Caco-2 (cell line): ENCODE data around the gene SLC10A7. TPM values are rescaled to one million over a fixed set of nuclear protein-coding genes. Genes with fewer than 3 reads are reported as not detected.

Experiments used
- BruUV-seq: library from RNA; stranded (reverse); fragments of 400-500 nt; replicated peaks from 2 replicates; lab custom pipeline; 2021; lab: Mats Ljungman, UMichigan
- CTCF ChIA-PET: fragments of 300-600 bp; sonication (Branson Sonifier 250); formaldehyde crosslinking; loops from one replicate; lab custom pipeline; 2022; ENCODE audit warnings: antibody characterized with exemption; lab: Charles Lee
- POLR2A ChIA-PET: fragments of 300-600 bp; sonication (Branson Sonifier 250); formaldehyde crosslinking; loops from one replicate; lab custom pipeline; 2022; ENCODE audit warnings: antibody characterized with exemption; lab: Charles Lee
- DNase-seq, 2 experiments: peaks; one replicate each; pipeline versions ENCODE4 v3.0.0 to v3.0.0-alpha.2; 2020 to 2022
- H3K27me3 ChIP-seq: replicated peaks from 2 replicates; pipeline ENCODE4 v1.6.0; 2011; ENCODE audit warnings: low read length; ENCODE audit not compliant: control insufficient read depth, insufficient read depth
- H3K36me3 ChIP-seq: 2 replicates; pipeline ENCODE4 v1.5.1; 2011; ENCODE audit warnings: low read length; ENCODE audit not compliant: control insufficient read depth, insufficient read depth
- H3K4me1 ChIP-seq: fragments of 250-450 bp; sonication (Bioruptor Pico); 2 replicates; pipeline ENCODE4 v1.5.1; 2020; ENCODE audit warnings: mild to moderate bottlenecking
- H3K4me3 ChIP-seq: 2 replicates; pipeline ENCODE4 v1.5.1; 2011; ENCODE audit warnings: low read depth, mild to moderate bottlenecking, control low read depth, low read length
- H3K9me3 ChIP-seq: fragments of 250-450 bp; sonication (Bioruptor Pico); 2 replicates; pipeline ENCODE4 v1.5.1; 2020; ENCODE audit warnings: mild to moderate bottlenecking, moderate library complexity
- H3K27ac Mint-ChIP-seq: one replicate; pipeline ENCODE4 v1.8.0; 2022; ENCODE audit warnings: mixed read lengths; ENCODE audit not compliant: unreplicated experiment
- H3K27me3 Mint-ChIP-seq: one replicate; pipeline ENCODE4 v1.8.0; 2022; ENCODE audit warnings: mixed read lengths; ENCODE audit not compliant: insufficient read depth, unreplicated experiment
- H3K36me3 Mint-ChIP-seq: one replicate; pipeline ENCODE4 v1.8.0; 2022; ENCODE audit warnings: mild to moderate bottlenecking, mixed read lengths; ENCODE audit not compliant: insufficient read depth, unreplicated experiment
- H3K4me1 Mint-ChIP-seq: one replicate; pipeline ENCODE4 v1.8.0; 2022; ENCODE audit warnings: low read depth, mixed read lengths; ENCODE audit not compliant: unreplicated experiment
- H3K4me3 Mint-ChIP-seq: one replicate; pipeline ENCODE4 v1.8.0; 2022; ENCODE audit warnings: mild to moderate bottlenecking, moderate library complexity, mixed read lengths; ENCODE audit not compliant: unreplicated experiment
- H3K9me3 Mint-ChIP-seq: one replicate; pipeline ENCODE4 v1.8.0; 2022; ENCODE audit warnings: mixed read lengths; ENCODE audit not compliant: unreplicated experiment
- CTCF ChIP-seq, 2 experiments: fragments of 200-600 bp in 1 of 2; IDR thresholded peaks; 1 replicate in 1 of 2; 2 replicates in 1 of 2; pipeline versions ENCODE4 v1.5.1 to v1.8.0; 2011 to 2022; ENCODE audit warnings: antibody characterized with exemption in 1 of 2, control low read depth in 1 of 2, inconsistent platforms in 1 of 2, low read depth in 1 of 2, low read length in 1 of 2, mild to moderate bottlenecking in 1 of 2, moderate library complexity in 1 of 2; ENCODE audit not compliant: insufficient read depth in 1 of 2, severe bottlenecking in 1 of 2, unreplicated experiment in 1 of 2
- intact Hi-C: fragments of 100-400 bp; cut with micrococcal nuclease; formaldehyde crosslinking; loops from one replicate; pipeline ENCODE4 v1.10.0; 2022; ENCODE audit not compliant: unreplicated experiment
- total RNA-seq: library from RNA; stranded (reverse); gene quantifications from 2 replicates; pipeline ENCODE4 v1.2.3, GENCODE V29; 2022

SLC10A7 gene
- total RNA-seq, 1 experiment from 2014 or later = 12.1 TPM

GRCh38 chr4:146292508-146292907 lies 229.2 kb downstream of the SLC10A7 start:
- Histone ChIP-seq H3K36me3 (no peaks in the 10 kb centered on the region), H3K4me3 (no peak overlapping the region), H3K4me1 (no peaks in the 10 kb centered on the region), H3K27me3 (no peaks in the 10 kb centered on the region), H3K9me3 (no peaks in the 10 kb centered on the region)
- POLR2A ChIA-PET = no interaction called here
- no TSS peak for BruUV-seq
- no peaks in the 10 kb centered on the region for H3K27me3 Mint-ChIP-seq
- H3K9me3 Mint-ChIP-seq = no peaks in the 10 kb centered on the region
- no peak overlapping the region for H3K27ac Mint-ChIP-seq
- intact Hi-C loops = no loop called here
- no peak for DNase-seq
- CTCF ChIA-PET = no interaction called here
- no peak overlapping the region for H3K4me3 Mint-ChIP-seq
- H3K36me3 Mint-ChIP-seq = no peaks in the 10 kb centered on the region
- no peaks in the 10 kb centered on the region for H3K4me1 Mint-ChIP-seq
- TF ChIP-seq CTCF (IDR thresholded peaks at IDR 0.05; ENCODE audit: insufficient read depth in 1 of 2, low read depth in 1 of 2, low read length in 1 of 2, severe bottlenecking in 1 of 2, unreplicated experiment in 1 of 2) = no peak

GRCh38 chr4:146291313-146291712 lies 230.4 kb downstream of the SLC10A7 start:
- no peak overlapping the region for H3K4me3 ChIP-seq
- no peak for DNase-seq
- CTCF ChIA-PET = no interaction called here
- TF ChIP-seq CTCF (IDR thresholded peaks at IDR 0.05; ENCODE audit: insufficient read depth in 1 of 2, low read depth in 1 of 2, low read length in 1 of 2, severe bottlenecking in 1 of 2, unreplicated experiment in 1 of 2) = no peak
- H3K4me1 ChIP-seq = no peaks in the 10 kb centered on the region
- no peak overlapping the region for H3K4me3 Mint-ChIP-seq
- no peaks in the 10 kb centered on the region for H3K27me3 Mint-ChIP-seq
- no peaks in the 10 kb centered on the region for H3K4me1 Mint-ChIP-seq
- no peaks in the 10 kb centered on the region for H3K9me3 Mint-ChIP-seq
- H3K36me3 Mint-ChIP-seq = no peaks in the 10 kb centered on the region
- POLR2A ChIA-PET = no interaction called here
- intact Hi-C loops = no loop called here
- no peaks in the 10 kb centered on the region for H3K27me3 ChIP-seq
- H3K9me3 ChIP-seq = no peaks in the 10 kb centered on the region
- no peaks in the 10 kb centered on the region for H3K36me3 ChIP-seq
- H3K27ac Mint-ChIP-seq = no peak overlapping the region
- BruUV-seq = no TSS peak

GRCh38 chr4:146288193-146288592 lies 233.5 kb downstream of the SLC10A7 start:
- Histone ChIP-seq H3K27me3 (no peaks in the 10 kb centered on the region), H3K4me1 (no peaks in the 10 kb centered on the region), H3K36me3 (no peaks in the 10 kb centered on the region), H3K9me3 (no peaks in the 10 kb centered on the region), H3K4me3 (no peak overlapping the region)
- ChIA-PET CTCF (no interaction called here), POLR2A (no interaction called here)
- no peaks in the 10 kb centered on the region for H3K27me3 Mint-ChIP-seq
- no peak overlapping the region for H3K4me3 Mint-ChIP-seq
- H3K4me1 Mint-ChIP-seq = no peaks in the 10 kb centered on the region
- no peaks in the 10 kb centered on the region for H3K9me3 Mint-ChIP-seq
- no peak overlapping the region for H3K27ac Mint-ChIP-seq
- no peak for TF ChIP-seq CTCF (IDR thresholded peaks at IDR 0.05; ENCODE audit: insufficient read depth in 1 of 2, low read depth in 1 of 2, low read length in 1 of 2, severe bottlenecking in 1 of 2, unreplicated experiment in 1 of 2)
- H3K36me3 Mint-ChIP-seq = no peaks in the 10 kb centered on the region
- no peak for DNase-seq
- BruUV-seq = no TSS peak
- intact Hi-C loops = no loop called here
